ENCODE data around the gene PLXNA2.

DNA sequence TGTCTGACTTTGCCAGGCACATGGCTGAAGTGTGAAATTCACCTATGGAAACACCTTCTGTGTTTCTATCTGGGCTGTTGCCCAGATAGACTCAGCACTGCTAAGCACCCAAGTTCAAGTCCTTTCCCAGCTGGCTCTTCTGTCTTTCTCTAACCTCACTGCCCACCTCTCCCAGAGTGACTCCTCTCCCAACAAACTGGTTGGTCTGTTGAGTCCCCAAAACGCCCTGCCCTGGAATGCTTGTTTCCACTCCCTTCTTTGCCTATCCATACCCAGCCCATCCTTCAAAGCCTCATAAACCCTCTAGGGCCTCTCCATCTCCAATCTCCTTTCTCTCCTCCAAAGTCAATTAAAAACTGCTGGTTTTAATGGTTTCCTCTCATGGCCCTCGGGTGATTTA is 15.6 kb downstream of the PLXNA2 start:
- no peak for TF ChIP-seq GATA2 (IDR thresholded peaks at IDR 0.05; ENCODE audit: low read depth, low read length)
- no peak for TF ChIP-seq GATA3 (IDR thresholded peaks at IDR 0.05; ENCODE audit: low read depth, low read length)
